GM10847 (cell line): ENCODE measurements around the gene FRMD4B.

Experiments used
- POLR2A ChIP-seq: IDR thresholded peaks from 2 replicates; pipeline ENCODE4 v1.6.1; 2011; ENCODE audit not compliant: insufficient read length; ENCODE audit errors: extremely low read depth

Gene FRMD4B

GRCh38 chr3:69384326-69384725, 1.6 kb downstream of the FRMD4B start:
- TF ChIP-seq POLR2A, result no peak

GRCh38 chr3:69379661-69380060, 6.2 kb downstream of the FRMD4B start:
- no peak for TF ChIP-seq POLR2A

- TF ChIP-seq POLR2A, result no peak
These were observed 7.6 kb downstream of the FRMD4B start for GRCh38 chr3:69378112-69378802.

- no peak for TF ChIP-seq POLR2A
These were observed 8.6 kb downstream of the FRMD4B start for GRCh38 chr3:69377262-69377661.

DNA sequence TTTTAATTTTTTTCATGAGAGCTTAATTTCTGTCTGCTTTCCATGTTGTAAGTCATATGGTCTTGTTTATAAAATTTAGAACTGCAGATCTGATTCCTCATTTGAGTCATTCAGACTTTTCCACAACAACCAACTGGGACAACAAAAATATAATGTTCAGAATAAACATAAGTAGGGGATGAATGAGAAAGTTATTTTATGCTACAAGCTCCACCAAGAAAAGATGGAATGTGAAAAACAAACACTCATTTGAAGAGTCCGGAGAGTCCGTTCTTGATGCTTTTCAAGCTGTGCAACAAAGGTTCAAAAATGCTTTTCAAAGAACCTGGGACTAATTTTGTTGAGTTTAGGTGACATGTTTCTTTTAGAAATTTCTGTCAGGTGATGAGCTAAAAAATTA, 9.2 kb downstream of the FRMD4B start:
- TF ChIP-seq POLR2A, result no peak

GRCh38 chr3:69371816-69372215, 14.1 kb downstream of the FRMD4B start:
- TF ChIP-seq POLR2A, result no peak

GRCh38 chr3:69370901-69371301, 15.0 kb downstream of the FRMD4B start:
- no peak for TF ChIP-seq POLR2A

DNA sequence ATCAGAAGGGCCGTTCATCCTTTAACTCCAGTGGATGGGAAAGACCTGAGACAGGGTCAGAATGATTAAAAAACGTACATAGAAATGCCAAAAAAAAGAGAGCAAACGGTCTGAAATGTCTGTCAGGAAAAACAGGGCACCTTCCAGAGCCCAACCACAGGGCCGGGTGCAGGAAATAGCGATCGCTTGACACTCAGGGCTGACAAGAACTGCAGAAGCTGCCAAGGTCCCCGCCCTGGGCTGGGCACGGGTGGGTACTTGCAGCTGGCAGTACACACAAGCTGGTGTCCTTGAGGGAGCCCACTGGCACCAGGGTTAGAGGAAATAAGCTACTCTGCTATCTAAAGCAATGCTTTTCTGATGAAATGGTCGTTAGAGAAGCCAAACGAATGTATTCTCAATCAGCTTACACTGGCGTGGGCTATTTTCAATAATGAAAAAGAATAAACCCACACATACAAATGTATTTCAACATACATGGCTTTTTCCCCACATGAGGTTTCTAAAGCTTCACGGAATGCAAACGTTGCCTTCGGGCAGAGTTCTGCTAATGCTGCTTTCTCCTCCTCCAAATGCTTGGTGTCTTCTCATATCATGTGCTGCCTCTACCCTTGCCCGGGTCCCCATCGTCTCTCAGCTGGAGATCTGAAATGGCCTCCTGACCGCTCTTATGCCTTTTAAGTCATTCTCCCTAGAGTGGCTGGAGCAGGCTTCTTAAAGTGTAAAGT, 15.6 kb downstream of the FRMD4B start:
- no peak for TF ChIP-seq POLR2A

DNA sequence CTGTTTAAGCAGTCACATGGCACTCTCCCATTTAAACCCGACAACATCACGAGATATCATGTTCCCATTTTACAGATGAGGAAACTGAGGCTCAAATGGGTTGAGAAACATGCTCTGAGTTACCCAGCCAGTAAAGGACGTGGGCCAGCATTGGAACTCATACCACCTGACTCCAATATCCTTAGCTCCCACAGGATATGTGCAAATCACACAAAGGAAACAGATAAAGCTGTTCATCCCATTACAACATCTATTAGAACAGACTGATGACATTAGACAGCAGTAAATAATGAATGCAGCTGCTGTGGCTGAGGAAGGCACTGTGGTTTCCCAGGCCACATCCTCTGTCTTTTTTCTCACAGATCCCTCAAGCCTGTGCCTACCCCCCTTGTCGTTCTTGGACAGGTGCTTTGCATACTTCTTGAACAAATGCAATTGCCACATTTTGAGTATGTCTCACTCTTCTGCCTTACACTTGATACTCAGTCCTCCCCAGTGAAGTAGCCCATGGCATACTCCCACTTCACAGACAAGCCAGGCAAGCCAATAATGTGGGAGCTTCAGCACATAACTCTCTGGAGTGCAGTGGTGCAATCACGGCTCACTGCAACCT, 17.7 kb downstream of the FRMD4B start:
- no peak for TF ChIP-seq POLR2A

DNA sequence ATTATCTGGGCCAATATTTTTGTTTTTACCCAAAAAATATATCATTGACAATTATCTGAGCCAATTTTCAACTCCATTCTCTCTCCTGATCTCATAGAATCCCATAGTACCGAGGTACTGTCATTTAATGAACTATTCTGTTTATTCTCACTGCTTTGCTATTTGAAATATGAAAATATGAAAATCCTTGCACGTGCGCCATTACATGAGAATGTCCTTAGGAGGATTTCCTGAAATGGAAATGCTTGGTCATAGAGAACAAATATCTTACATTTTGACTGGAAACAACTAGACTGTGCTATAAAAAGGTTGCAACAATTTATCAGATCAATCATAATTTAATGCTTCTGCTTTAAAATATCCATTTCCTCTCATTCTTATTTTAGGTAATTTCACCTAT, 18.3 kb downstream of the FRMD4B start:
- TF ChIP-seq POLR2A, result no peak

GRCh38 chr3:69364354-69364753, 21.5 kb downstream of the FRMD4B start:
- TF ChIP-seq POLR2A, result no peak

- no peak for TF ChIP-seq POLR2A
These were observed 25.2 kb downstream of the FRMD4B start for GRCh38 chr3:69360690-69361089.

DNA sequence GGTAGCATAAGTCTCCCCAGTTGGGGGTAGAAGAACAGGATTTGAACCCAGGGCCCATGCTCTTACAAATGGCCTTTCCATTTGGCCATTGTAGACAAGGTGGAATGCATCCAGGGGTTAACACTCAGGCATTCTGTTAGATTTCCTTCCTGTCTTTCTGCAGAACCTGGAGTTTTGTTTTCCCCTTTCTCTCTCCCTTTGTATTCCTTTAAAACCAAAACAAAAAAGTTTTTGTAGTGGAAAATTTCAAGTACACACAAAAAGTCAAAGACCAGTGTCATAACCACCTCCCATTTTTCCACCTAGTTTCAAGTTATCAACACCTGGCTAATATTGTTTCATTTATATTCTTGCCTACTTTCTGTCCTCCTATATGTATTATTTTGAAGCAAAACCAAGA, 26.0 kb downstream of the FRMD4B start:
- TF ChIP-seq POLR2A, result no peak

- no peak for TF ChIP-seq POLR2A
These were observed 26.5 kb downstream of the FRMD4B start for GRCh38 chr3:69359339-69359893.

DNA sequence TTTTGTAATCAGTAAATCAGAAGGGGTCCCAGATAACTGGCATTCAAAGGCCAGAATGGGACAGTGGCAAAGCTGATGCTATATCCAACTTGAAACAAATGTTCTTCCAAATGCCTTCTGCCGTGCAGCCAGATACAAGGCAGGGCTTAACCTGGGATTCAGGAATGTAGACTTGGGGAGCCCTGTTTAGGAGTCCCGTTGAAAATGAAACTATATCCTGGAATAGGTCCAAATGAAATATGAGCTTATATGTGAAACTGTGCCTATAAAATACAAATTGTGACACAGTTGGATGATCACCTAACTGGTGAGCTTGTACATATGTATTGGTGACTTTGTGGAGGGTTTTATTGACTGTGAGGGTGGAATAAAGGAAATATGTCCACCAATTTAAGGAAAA, 28.7 kb downstream of the FRMD4B start:
- no peak for TF ChIP-seq POLR2A

GRCh38 chr3:69354948-69355347, 30.9 kb downstream of the FRMD4B start:
- no peak for TF ChIP-seq POLR2A

DNA sequence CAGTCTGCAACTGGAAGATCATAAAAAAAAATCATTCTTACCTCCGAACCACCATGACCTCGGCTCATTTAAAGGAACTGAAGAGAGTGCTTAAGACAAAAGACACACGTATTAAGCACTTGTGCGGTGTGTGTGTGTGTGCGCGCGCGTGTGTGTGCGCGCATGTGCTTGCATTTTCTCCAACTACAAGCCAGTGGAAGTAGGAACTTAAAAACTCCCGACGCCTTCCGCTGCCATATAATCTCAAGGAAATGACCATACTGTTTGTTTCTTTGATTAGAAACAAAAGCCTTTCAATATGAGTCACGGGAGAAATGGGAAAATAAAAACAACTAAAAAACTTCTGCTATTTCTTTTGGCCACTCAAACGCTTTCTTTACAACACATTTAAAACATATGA, 32.4 kb downstream of the FRMD4B start:
- no peak for TF ChIP-seq POLR2A

GRCh38 chr3:69353088-69353478, 32.8 kb downstream of the FRMD4B start:
- no peak for TF ChIP-seq POLR2A
